ENCODE data around the gene STEAP3. TPM values are rescaled to one million over a fixed set of nuclear protein-coding genes. Genes with fewer than 3 reads are reported as not detected.

The STEAP3 gene
- polyA plus RNA-seq (2012; ENCODE audit: insufficient read length, low read depth), result 31.1 TPM

GRCh38 chr2:119223521-119224390 is at the start of gene STEAP3:
Gene STEAP3 (plus strand): TSS chr2:119223834. CDS start chr2:119231013, 7,179 bp downstream.
- no peak for TF ChIP-seq FOXP2 (optimal IDR thresholded peaks at IDR 0.05; ENCODE audit: borderline replicate concordance, extremely low read depth, extremely low read length, insufficient read depth)
- no peak for TF ChIP-seq TAF1 (IDR thresholded peaks at IDR 0.05; ENCODE audit: borderline replicate concordance, insufficient read depth, low read length)
- TF ChIP-seq, protein P1, sequence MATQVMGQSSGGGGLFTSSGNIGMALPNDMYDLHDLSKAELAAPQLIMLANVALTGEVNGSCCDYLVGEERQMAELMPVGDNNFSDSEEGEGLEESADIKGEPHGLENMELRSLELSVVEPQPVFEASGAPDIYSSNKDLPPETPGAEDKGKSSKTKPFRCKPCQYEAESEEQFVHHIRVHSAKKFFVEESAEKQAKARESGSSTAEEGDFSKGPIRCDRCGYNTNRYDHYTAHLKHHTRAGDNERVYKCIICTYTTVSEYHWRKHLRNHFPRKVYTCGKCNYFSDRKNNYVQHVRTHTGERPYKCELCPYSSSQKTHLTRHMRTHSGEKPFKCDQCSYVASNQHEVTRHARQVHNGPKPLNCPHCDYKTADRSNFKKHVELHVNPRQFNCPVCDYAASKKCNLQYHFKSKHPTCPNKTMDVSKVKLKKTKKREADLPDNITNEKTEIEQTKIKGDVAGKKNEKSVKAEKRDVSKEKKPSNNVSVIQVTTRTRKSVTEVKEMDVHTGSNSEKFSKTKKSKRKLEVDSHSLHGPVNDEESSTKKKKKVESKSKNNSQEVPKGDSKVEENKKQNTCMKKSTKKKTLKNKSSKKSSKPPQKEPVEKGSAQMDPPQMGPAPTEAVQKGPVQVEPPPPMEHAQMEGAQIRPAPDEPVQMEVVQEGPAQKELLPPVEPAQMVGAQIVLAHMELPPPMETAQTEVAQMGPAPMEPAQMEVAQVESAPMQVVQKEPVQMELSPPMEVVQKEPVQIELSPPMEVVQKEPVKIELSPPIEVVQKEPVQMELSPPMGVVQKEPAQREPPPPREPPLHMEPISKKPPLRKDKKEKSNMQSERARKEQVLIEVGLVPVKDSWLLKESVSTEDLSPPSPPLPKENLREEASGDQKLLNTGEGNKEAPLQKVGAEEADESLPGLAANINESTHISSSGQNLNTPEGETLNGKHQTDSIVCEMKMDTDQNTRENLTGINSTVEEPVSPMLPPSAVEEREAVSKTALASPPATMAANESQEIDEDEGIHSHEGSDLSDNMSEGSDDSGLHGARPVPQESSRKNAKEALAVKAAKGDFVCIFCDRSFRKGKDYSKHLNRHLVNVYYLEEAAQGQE (IDR thresholded peaks at IDR 0.05; ENCODE audit: insufficient read depth in 1 of 2, low read depth in 2 of 2, low read length in 2 of 2), result 0 out of 4 replicates have a peak, but pooled peaks of 1 of the 2 experiments have one; percentile 9
- peak; percentile 31; the same call in 1 of the 2 replicates for TF ChIP-seq SIN3A (IDR thresholded peaks at IDR 0.05; ENCODE audit: borderline replicate concordance, insufficient read depth, low read length)

DNA sequence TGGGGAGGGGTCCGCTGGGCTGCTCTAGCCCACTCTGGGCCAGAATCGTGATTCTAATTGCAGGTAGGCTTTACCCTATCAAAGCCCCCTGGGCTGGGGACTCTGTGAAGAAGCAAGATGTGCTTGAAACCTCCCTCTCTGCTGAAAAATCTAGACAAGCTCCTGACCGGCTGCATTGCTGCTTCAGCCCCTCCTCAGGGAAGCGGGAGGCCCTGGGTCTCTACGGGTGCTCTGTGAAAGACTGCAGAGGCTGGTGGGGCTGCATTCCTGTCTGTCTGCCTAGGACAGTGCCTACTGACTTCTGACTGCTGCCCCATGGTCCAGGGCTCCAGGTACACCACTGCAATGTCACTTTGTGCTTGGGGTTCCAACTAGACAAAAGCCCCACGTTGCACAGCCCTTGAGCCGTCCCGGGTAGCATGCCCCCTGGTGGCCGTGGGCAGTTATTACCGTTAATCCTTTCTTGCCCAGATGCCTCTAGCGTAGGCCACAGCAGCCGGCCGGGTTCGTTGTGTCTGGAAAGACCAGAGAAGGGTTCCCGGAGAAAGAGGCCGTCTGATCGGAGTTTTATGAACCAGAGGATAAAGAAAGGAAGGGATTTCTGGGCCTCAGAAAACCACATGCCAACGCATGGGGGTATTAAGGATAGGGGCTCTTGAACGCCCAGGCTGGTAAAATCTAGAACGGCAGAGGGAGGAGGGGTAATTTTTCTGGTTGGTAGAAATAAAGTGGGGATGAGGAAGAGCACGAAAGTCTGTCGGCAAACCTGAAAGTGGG is 49.2 kb upstream of the STEAP3 start:
- no peak for TF ChIP-seq FOXP2 (optimal IDR thresholded peaks at IDR 0.05; ENCODE audit: borderline replicate concordance, extremely low read depth, extremely low read length, insufficient read depth)
- no peak for TF ChIP-seq TAF1 (IDR thresholded peaks at IDR 0.05; ENCODE audit: borderline replicate concordance, insufficient read depth, low read length)
- TF ChIP-seq POLR2AphosphoS5 (IDR thresholded peaks at IDR 0.05; ENCODE audit: low read depth, low read length), result no peak
- TF ChIP-seq SIN3A (IDR thresholded peaks at IDR 0.05; ENCODE audit: borderline replicate concordance, insufficient read depth, low read length), result no peak
- TF ChIP-seq, protein P1 (IDR thresholded peaks at IDR 0.05; ENCODE audit: insufficient read depth in 1 of 2, low read depth in 2 of 2, low read length in 2 of 2), result no peak

GRCh38 chr2:119174993-119175347 is 48.7 kb upstream of the STEAP3 start:
- no peak for TF ChIP-seq POLR2AphosphoS5 (IDR thresholded peaks at IDR 0.05; ENCODE audit: low read depth, low read length)
- no peak for TF ChIP-seq SIN3A (IDR thresholded peaks at IDR 0.05; ENCODE audit: borderline replicate concordance, insufficient read depth, low read length)
- no peak for TF ChIP-seq FOXP2 (optimal IDR thresholded peaks at IDR 0.05; ENCODE audit: borderline replicate concordance, extremely low read depth, extremely low read length, insufficient read depth)
- TF ChIP-seq, protein P1 (IDR thresholded peaks at IDR 0.05; ENCODE audit: insufficient read depth in 1 of 2, low read depth in 2 of 2, low read length in 2 of 2), result no peak
- TF ChIP-seq TAF1 (IDR thresholded peaks at IDR 0.05; ENCODE audit: borderline replicate concordance, insufficient read depth, low read length), result no peak

- TF ChIP-seq, protein P1 (IDR thresholded peaks at IDR 0.05; ENCODE audit: insufficient read depth in 1 of 2, low read depth in 2 of 2, low read length in 2 of 2), result no peak
- no peak for TF ChIP-seq TAF1 (IDR thresholded peaks at IDR 0.05; ENCODE audit: borderline replicate concordance, insufficient read depth, low read length)
- no peak for TF ChIP-seq FOXP2 (optimal IDR thresholded peaks at IDR 0.05; ENCODE audit: borderline replicate concordance, extremely low read depth, extremely low read length, insufficient read depth)
- TF ChIP-seq SIN3A (IDR thresholded peaks at IDR 0.05; ENCODE audit: borderline replicate concordance, insufficient read depth, low read length), result no peak
- no peak for TF ChIP-seq POLR2AphosphoS5 (IDR thresholded peaks at IDR 0.05; ENCODE audit: low read depth, low read length)
Measured at GRCh38 chr2:119175517-119175916, 48.1 kb upstream of the STEAP3 start.

Measured in PFSK-1 (cell line).